Fibroblast of skin of right quadriceps (primary cell): ENCODE measurements around the gene LSM14B.
"Not testable (repeated sequence)": the region's sequence is repeated elsewhere in the genome, so short reads cannot be mapped to it uniquely, and the experiment has no call there.

ENCODE experiments used
- DNase-seq: peaks from one replicate; pipeline ENCODE4 v3.0.0-alpha.2; 2013

Gene LSM14B

GRCh38 chr20:62121776-62122653 lies at the start of gene LSM14B:
LSM14B (plus strand) TSS chr20:62122475; CDS start chr20:62122667, 192 bp downstream.
- peak; percentile 98 for DNase-seq

- DNase-seq = no peak
These were observed 49.0 kb upstream of the LSM14B start for GRCh38 chr20:62073323-62073722.

DNA sequence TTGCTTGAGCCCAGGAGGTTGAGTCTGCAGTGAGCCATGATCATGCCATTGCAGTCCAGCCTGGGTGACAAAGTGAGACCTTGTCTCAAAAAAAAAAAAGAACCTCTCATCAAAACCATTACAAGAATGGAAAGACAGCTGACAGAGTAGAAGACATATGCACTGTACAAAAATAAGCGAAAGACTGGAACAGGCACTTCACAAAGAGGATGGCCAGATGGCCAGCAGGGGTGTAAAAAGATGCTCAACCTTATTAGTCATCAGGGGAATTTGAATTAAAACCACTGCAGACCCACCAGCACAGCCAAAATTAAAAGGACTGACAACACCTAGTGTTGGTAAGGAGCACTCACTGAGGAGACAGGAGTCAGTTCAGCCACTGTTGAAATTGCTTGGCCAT lies 43.1 kb upstream of the LSM14B start:
- no peak for DNase-seq

GRCh38 chr20:62080249-62080990 lies 41.9 kb upstream of the LSM14B start:
- DNase-seq = no peak

GRCh38 chr20:62083312-62083711 lies 39.0 kb upstream of the LSM14B start:
- no peak for DNase-seq

DNA sequence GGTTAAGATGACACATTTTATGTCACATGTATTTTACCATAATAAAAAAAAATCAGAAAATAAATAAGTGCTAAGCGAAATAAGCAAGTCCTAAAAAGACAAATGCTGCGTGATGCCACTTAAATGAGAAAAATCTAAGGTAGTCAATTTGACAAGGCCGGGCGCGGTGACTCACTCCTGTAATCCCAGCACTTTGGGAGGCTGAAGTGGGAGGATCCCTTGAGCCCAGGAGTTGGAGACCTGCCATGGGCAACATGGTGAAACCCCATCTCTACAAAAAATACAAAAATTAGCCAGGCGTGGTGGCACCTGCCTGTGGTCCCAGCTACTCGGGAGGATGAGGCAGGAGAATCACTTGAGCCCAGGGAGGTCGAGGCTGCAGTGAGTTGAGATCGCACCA lies 38.1 kb upstream of the LSM14B start:
- not testable (repeated sequence) for DNase-seq

DNA sequence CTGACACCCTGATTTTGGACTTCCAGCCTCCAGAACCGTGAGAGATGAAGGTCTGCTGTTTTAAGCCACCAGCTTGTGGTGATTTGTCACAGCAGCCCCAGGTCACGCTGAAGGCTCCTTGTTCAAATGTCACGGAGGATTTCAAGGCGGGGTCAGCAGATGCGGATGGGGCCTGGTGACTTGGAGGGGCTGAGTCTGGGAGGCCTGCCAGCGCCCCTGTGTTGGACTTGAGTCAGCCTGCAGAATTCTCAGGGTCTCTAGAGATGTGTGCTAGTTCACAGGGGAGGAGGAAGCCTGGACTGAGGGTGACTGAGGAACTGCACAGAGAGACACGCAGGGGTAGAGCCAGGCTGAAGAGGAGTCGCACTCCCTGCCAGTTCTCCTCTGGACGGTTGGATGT lies 37.1 kb upstream of the LSM14B start:
- no peak for DNase-seq

- DNase-seq = no peak
These were observed 35.0 kb upstream of the LSM14B start for GRCh38 chr20:62087227-62087626.

DNA sequence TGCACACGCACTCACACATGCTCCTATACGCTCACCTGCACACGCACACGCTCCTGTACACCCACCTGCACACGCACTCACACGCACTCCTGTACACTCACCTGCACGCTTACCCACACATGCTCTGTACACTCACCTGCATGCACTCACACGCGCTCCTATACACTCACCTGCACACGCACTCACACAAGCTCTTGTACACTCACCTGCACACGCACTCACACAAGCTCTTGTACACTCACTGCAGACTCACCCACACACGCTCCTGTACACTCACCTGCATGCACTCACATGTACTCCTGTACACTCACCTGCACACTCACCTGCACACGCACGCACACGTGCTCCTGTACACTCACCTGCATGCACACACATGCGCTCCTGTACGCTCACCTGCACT lies 34.6 kb upstream of the LSM14B start:
- no peak for DNase-seq

DNA sequence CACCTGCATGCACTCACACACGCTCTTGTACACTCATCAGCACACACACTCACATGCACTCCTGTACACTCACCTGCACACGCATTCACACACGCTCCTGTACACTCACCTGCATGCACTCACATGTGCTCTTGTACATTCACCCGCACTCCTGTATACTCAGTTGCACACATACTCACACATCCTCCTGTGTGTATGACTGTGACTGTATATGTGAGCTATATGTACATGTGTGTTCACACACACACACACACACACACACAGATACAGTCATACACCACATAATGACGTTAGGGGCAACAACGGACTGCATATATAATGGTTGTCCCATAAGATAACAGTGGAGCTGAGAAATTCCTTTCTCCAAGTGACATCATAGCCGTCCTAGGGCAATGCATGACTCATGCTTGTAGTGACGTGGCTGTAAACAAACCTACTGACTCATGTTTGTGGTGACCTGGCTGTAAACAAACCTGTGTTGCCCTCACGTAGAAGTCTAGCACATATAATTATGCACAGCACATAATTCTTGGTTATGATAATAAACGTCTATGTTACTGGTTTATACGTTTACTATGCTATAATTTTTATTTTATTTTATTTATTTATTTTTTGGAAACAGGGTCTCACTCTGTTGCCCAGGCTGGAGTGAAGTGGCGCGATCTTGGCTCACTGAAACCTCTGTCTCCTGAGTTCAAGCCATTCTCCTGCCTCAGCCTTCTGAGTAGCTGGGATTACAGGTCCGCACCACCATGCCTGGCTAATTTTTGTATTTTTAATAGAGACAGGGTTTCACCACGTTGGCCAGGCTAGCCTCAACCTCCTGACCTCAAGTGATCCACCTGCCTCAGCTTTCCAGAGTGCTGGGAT lies 33.8 kb upstream of the LSM14B start:
- peak; percentile 65 for DNase-seq

- no peak for DNase-seq
These were observed 32.9 kb upstream of the LSM14B start for GRCh38 chr20:62089393-62089792.

DNA sequence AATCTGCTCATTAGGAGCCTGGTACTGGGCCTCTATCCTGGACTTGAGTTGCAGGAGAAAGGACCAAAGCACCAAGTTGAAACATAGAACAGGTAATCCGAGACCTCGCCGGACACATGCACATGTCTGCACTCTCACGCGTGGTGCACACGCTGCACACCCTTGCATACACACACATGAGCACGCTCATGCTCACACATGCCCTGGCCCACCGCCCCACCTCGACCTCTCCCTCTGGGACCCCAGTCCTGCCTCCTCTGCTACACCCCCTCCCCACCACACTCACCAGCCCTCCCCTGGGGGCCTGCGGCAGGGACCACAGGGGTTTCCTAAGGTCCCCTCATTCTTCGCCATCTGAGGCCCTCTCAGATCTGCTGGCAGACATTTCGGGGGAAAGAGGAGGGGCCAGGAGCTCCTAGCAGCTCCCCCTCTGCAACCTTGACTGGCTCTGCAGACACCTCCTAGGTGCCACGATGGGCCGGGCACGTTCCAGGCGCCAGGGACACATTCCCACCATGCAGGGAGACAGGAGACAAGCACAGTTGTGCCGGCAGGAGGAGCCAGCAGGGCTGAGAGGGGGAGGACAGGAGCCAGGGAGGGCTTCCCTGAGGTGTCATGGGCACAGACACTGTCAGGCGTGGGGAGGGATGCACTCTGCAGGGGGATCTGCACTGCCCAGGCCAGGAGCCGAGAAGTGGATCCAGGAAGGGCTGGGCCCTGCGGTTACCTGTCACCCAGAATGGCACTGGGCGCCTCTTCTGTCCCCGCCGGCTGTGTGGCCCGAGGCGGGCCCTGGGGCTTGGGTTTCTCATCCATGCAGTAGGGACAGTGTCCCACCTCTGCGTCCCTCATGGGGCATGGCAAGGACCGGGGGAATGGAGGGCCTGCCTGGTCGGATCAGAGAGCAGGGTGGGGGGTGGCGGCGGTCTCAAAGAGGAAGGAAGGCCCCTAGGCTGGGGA lies 25.6 kb upstream of the LSM14B start:
- DNase-seq = no peak

DNA sequence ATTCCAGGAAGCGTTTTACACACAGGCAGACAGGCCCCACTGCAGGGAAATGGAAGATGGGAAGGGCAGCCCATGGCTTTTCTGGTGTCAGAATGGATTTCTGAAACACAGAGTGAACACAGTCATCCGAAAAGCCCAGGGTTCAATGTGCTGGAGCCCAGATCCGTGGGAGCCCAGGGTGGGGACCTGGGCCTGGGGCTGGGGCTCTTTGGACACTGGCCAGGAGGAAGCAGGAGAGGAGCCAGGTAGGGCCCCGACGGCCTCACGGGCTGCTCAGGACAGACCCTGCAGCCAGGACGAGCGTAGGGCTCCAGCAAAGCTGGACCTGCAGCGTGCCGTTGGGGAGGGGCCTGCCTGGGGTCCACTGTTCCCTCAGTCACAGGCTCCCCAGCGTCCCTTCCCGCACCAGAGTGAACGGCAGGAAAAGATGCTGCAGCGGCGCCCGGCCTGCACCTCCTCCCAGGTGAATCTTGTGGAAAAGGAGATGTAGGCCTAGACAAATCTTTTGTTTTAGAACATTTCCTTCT lies 24.3 kb upstream of the LSM14B start:
- no peak for DNase-seq

GRCh38 chr20:62101078-62101477 lies 21.2 kb upstream of the LSM14B start:
- no peak for DNase-seq

DNA sequence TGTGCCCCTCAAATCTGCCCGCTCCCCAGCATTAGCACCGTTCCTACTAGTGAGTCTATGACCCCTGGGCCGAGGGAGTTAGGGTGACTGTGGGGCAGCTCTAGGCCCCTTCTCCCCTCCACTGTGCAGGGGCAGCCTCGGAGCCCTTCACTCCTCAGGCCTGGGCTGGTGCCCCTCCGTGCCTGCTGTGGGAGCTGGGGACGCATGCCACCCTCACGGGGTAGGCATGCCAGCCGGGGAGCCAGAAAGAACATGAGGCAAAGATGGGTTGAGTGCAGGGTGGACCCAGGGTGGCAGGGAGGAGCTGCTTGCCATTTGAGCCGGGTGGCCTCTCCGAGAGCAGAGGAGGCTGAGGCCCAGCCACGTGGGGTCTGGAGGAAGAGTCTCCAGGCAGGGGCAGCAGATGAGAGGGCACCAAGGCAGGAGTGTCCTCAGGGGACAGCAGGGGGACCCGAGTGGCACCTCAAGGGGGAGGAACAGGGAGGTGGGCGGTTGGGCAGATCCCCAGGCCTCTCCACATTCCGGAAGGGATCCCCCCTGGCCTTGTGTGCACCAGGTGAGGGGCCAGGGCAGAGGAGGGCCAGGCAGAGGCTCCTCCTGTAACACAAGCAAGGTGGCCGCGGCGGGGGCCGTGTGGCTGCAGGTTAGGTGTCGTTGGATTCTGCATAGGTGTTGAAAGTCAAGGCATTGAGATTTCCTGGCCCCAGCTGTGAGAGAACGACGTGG lies 18.6 kb upstream of the LSM14B start:
- no peak for DNase-seq

GRCh38 chr20:62104234-62104789 lies 18.0 kb upstream of the LSM14B start:
- no peak for DNase-seq

GRCh38 chr20:62104791-62105345 lies 17.4 kb upstream of the LSM14B start:
- no peak for DNase-seq

DNA sequence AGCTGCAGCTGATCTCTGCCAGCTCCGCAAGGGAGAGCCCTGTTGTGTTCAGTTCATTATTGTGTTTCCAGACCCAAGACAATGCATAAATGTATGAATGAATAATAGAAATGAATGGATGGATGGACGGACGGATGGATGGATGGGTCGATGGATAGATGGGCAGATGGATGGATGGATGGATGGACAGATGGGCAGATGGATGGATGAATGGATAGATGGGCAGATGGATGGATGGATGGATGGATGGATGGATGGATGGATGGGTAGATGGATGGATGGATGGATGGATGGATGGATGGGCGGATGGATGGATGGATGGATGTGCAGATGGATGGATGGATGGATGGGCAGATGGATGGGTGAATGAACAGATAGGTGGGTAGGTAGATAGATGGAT lies 16.7 kb upstream of the LSM14B start:
- no peak for DNase-seq

- DNase-seq = no peak
These were observed 11.1 kb upstream of the LSM14B start for GRCh38 chr20:62111148-62111547.

DNA sequence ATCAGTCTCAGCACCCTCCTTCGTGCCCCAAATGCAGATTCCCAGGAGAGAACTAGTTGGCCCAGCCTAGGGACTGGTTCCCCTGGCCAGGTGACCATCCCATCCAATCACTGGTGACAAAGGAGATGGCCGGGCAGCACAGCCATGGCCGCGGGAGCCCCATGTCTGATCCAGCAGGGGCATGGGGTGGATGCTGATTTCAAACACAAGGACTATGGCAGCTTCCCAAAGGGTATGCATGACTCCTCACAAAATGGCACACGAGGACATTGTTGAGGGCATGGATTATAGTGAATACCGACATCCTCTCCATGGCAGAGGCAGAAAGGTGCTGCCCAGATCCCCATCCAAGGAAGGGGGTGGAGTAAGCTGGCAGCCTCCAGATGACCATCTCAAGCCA lies 9.9 kb upstream of the LSM14B start:
- no peak for DNase-seq
